ENCODE measurements around the gene OAT.

DNA sequence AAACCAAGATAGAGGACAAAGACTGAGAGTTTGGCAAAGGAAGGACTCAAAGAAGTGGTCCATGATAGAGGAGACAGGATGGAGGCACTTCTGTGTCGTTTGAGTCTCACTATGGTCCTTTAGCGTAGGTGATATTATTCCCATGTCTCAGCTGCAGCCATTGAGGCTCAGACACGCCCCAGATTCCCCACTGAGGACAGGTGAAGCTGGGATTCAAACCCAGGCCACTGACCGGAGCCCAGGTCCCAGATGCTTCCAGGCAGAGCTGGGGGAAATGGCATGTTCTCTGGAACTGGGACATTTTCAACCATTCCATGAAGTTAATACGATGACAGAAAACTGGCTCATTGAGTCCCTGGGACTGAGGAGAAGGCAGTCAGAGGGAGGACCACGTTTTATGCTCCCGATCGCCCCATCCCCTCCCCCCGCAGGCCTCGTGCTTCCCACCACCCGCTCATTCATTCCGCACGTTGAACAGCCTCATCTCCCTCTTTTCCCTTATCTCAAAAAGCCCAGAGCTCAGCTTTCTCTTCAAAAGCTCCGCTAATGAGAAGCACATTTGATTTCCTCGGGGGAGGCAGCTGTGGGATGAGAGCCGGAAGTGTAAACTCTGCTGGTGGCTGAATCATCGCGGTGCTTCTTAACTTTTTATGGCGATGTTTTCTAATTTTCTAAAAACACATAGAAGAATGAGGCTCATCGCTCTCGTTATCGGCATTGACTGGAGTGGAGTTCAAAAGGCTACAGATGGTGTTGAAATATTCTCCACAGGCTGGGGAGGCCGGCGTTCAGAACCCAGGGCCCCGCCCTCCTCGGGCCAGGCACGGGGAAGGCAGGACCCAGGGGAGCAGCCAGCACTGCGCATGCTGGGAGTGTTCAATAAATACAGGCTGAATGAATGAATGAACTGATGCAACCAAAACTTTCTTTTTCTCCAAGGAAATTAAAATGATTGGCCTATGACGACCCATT lies 64.0 kb downstream of the OAT start:
- no peak for TF ChIP-seq POLR2A (IDR thresholded peaks at IDR 0.05)
- TF ChIP-seq, protein P1, sequence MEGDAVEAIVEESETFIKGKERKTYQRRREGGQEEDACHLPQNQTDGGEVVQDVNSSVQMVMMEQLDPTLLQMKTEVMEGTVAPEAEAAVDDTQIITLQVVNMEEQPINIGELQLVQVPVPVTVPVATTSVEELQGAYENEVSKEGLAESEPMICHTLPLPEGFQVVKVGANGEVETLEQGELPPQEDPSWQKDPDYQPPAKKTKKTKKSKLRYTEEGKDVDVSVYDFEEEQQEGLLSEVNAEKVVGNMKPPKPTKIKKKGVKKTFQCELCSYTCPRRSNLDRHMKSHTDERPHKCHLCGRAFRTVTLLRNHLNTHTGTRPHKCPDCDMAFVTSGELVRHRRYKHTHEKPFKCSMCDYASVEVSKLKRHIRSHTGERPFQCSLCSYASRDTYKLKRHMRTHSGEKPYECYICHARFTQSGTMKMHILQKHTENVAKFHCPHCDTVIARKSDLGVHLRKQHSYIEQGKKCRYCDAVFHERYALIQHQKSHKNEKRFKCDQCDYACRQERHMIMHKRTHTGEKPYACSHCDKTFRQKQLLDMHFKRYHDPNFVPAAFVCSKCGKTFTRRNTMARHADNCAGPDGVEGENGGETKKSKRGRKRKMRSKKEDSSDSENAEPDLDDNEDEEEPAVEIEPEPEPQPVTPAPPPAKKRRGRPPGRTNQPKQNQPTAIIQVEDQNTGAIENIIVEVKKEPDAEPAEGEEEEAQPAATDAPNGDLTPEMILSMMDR (IDR thresholded peaks at IDR 0.05) = no peak
